HG03039 (cell line): ENCODE results near the gene ZNF277.
"Not testable (repeated sequence)": the region's sequence is repeated elsewhere in the genome, so short reads cannot be mapped to it uniquely, and the experiment has no call there.

Experiments used
- ATAC-seq: cut with Tn5 transposase; IDR thresholded peaks from one replicate; pipeline ENCODE4 v1.9.1; 2021; ENCODE audit warnings: mild to moderate bottlenecking, moderate library complexity; ENCODE audit not compliant: unreplicated experiment

Gene ZNF277

GRCh38 chr7:112383671-112384417, 177.3 kb downstream of the ZNF277 start:
- no peak for ATAC-seq

GRCh38 chr7:112385516-112385915, 179.0 kb downstream of the ZNF277 start:
- no peak for ATAC-seq

- no peak for ATAC-seq
Measured at GRCh38 chr7:112386619-112387018, 180.1 kb downstream of the ZNF277 start.

GRCh38 chr7:112390167-112390566, 183.7 kb downstream of the ZNF277 start:
- no peak for ATAC-seq

- ATAC-seq = not testable (repeated sequence)
Measured at GRCh38 chr7:112391079-112391821, 184.8 kb downstream of the ZNF277 start.

GRCh38 chr7:112391841-112392286, 185.4 kb downstream of the ZNF277 start:
- peak; percentile 71 for ATAC-seq
